GM21576 (cell line): ENCODE measurements around the gene STX12.

Experiments used
- ATAC-seq: cut with Tn5 transposase; IDR thresholded peaks from one replicate; pipeline ENCODE4 v1.9.1; 2021; ENCODE audit warnings: mild to moderate bottlenecking, moderate library complexity; ENCODE audit not compliant: unreplicated experiment

STX12 gene

DNA sequence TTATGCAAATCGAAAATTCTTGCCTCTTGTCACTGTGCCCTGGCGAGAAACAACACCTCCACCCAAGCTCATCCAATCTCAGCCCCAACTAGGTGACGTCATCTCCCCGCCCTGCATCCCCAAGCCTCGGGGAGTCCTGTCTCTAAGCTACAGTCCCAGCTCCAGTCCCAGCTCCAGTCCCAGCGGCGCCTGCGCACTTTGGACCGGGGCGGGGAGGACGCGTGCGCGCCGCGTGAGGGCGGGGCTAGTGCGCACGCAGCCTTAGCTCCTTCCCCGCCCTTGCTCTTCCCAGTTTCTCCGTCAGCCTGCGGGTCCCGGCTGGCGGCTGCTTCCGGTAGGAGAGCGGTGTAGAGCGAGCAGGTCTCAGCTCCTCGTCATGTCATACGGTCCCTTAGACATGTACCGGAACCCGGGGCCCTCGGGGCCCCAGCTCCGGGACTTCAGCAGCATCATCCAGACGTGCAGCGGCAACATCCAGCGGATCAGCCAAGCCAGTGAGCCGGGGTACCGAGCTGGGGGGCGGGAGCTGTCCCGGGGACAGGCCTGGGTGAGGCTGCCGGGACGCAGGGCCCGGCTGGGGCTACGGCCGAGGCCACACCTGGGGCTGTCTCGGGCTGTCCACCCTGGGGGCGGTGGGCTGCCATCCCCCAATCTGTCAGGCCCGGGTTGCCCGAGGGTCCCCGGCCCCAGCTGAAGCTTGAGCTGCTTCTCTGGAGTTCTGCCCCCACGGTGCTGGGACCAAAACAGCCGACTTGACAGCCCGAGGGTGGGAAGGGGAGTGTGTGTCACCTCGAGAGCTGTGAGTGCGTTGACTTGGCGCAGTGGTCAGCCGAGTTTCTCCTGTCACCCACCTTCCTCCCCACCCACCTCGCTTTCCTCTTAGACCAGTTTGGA is at the start of gene STX12:
Gene STX12 (plus strand): TSS at position 288 of the 894 bp plus-strand sequence. CDS start 89 bp downstream, at position 377.
- ATAC-seq, result peak; percentile 92

GRCh38 chr1:27724961-27725373 is 48.1 kb upstream of the STX12 start:
- no peak for ATAC-seq

GRCh38 chr1:27725374-27726172 is 47.4 kb upstream of the STX12 start, which contains the start of gene FAM76A:
FAM76A (plus strand) TSS chr1:27725961; CDS start chr1:27726081, 120 bp downstream.
- peak; percentile 93 for ATAC-seq

DNA sequence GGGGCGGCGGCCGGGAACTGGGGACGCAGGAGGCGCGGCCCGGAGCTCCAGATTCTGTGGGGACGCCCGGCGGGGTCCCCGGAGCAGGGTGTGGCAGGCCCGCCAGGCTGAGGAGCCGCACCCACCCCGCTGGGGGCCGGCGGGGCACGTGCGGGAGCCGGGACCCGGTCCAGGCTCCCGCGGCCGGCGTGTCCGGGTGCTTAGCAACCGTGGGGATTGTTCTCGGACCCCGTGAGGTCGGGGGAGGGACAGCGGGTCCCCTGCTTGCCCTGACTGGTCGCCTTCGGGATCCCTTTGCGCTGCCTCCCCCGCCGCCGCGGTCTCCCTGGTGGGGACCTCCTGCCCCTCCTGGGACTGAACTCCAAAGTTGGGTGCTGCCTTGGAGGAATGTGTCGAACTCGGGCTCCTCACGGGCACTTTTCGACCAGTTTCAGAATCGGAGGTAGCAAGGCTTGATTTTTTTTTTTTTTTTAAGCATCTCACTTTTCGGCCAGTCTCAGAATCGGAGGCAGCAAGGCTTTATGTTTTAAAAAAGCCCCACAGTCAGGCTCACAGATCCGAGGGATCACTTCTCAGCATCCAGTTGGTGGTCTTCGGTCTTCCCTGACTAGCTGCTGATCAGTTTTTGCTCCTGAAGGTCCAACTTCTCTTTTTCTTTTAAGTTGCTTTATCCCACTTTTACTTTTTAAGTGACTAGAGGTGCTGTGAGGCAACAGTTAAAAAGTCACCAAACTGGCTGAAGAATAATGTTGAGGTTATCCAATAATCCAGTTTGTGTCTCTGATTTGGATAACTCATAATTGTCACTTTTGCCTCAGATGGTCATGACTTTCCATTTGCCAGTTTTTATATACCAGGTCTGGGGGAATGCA is 46.6 kb upstream of the STX12 start:
- peak; percentile 20 for ATAC-seq

- no peak for ATAC-seq
Observed at GRCh38 chr1:27727126-27727525, 45.9 kb upstream of the STX12 start.

DNA sequence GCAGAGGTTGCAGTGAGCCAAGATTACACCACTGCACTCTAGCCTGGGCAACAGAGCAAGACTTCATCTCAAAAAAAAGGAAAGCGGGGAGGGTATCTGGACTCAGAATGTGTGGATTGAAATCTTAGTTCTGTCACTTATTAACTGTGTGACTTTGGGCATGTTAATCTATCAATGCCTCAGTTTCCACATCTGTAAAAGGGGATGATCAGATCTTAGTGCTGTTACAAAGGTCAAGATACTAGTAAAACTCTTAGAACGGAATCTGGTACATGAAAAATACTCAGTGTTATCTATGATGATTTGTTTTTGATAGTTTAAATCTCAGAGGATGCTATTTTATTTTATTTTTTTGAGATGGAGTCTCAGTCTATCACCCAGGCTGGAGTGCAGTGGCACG is 36.8 kb upstream of the STX12 start:
- ATAC-seq, result no peak

- ATAC-seq, result no peak
Observed at GRCh38 chr1:27741121-27741520, 31.9 kb upstream of the STX12 start.

DNA sequence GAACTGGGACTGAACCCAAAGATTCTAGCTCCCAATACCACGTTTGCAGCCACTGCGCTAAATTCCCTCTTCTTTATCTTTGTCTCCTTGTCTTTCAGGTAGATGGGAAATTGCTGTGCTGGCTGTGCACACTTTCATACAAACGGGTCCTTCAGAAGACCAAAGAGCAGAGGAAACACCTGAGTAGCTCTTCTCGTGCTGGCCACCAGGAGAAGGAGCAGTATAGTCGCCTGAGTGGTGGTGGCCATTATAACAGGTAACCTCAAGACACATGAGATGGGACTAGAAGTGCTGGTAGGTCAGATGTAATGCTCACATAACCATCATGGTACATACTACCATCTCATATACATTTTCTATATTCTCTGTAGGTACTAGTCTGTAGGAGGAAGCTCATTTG is 28.5 kb upstream of the STX12 start:
- no peak for ATAC-seq

- no peak for ATAC-seq
Observed at GRCh38 chr1:27745466-27745865, 27.6 kb upstream of the STX12 start.

GRCh38 chr1:27752360-27752759 is 20.7 kb upstream of the STX12 start:
- ATAC-seq, result no peak

- no peak for ATAC-seq
Observed at GRCh38 chr1:27755286-27755685, 17.7 kb upstream of the STX12 start.

- no peak for ATAC-seq
Observed at GRCh38 chr1:27755865-27756264, 17.2 kb upstream of the STX12 start.

DNA sequence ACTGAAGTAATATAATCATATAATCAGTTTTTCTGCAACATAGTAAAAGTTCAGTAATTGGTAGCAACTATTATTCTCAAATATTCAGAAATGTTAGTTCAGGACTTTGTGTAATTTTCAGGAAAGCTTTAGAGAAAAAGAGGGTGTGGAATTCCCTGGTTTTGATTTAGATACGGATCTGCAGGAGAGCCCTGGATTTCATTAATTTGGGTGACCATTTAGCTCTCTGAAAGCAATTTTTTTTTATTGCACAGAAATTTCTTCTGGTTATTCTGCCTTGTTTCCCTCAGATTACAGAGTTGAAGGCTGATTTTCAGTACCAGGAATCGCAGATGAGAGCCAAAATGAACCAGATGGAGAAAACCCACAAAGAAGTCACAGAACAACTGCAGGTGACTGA is 13.8 kb upstream of the STX12 start:
- ATAC-seq, result no peak

- ATAC-seq, result no peak
Observed at GRCh38 chr1:27760426-27760825, 12.6 kb upstream of the STX12 start.

DNA sequence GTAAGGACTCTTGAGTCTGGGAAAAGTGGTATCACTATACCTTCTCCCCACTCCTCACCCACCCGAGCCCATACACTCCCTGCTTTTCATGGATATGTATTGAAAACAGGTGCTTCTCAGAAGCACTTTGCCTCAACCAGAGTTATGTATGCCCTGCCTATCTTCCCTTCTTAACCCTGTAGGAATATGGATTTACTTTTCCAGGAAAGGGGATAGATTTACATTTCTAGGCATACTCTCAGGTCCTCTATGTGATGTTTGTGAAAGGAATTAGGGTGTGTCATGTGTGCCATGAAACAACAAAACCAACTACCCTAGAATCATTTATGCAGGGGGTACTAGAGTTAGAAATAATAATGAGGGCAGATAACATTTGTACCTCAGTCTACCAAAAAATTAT is 11.0 kb upstream of the STX12 start:
- no peak for ATAC-seq

GRCh38 chr1:27763358-27763757 is 9.7 kb upstream of the STX12 start:
- ATAC-seq, result no peak

- ATAC-seq, result no peak
Observed at GRCh38 chr1:27770293-27770830, 2.7 kb upstream of the STX12 start.

DNA sequence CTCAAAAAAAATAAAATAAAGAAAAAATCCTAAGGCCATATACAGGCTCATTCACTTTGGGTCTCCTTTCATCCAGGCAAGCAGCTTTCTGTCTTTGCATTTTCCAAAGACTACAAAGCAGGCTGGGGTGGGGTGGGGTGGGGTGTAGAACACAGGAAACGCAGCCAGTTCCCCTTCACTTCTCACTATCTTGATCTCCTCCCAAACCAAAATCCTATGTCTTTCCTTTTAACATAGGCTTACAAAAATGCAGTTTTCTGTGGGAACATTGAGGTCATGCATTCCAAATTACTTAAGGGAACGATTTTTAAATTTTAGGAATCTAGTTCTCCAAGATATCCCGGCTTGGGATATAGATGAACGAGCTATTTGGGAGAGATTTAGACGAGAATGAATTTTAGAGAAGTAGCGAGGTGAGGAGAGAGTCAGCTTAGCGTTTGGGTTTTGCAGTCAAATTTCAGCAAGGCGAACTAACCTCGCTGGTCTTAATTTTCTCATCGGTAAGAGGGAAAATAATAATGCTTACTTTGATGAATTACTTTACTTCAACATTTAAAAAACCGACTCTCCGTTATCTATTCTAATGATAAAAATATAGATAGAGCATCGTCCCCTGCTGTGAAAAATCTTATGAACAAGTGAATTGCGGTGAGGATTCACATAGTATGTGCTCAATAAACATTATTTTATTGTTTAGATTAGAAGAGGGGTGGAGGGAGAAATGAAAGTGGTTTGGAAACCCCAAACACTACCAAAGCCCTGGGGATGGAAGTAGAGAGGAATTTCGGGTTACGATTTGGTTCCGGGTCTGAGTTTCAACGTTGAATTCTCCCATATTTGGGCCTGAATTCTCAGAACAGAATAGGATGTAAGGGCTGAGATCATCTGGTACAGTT is 735 bp upstream of the STX12 start:
- no peak for ATAC-seq

DNA sequence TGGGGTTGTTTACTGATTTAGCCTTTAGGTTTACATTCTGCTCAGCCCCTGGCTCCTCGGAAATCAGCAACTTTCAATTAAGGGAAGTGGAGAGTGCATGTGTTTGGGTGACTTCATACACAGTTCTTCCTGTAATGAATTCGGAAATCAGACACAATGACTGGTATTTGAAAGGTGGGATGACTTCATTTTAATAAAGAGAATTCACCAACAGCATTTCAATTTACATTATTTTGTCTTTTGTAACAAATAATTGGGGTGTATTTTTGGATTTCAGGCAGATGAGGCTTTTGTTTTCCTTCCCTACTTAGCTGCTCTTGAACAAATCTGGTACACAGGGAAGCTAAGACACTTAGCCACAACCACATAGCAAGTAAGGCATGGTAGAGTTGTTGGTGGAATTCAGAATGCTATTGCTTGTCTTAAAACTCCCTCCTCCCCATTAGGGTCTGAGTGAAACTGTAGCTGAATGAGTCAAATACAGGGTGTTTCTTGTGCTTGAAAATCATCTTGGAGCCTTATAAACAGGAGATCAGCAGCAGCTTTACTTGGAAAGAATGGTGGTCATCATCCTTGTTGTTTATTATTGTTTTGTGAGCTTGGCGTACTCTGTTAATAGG is 917 bp downstream of the STX12 start:
- ATAC-seq, result no peak
